Liver (tissue), 9 donors: ENCODE data around the gene PHEX. TPM values are rescaled to one million over a fixed set of nuclear protein-coding genes. Genes with fewer than 3 reads are reported as not detected.

ENCODE experiments used
- DNase-seq: peaks from one replicate; pipeline ENCODE4 v3.0.0-alpha.2; 2017; ENCODE audit warnings: low spot score
- H3K27ac ChIP-seq, 2 donors: one replicate each; pipeline ENCODE4 v1.7.0; 2013; ENCODE audit warnings: inconsistent platforms in 2 of 2, low read length in 2 of 2, control low read depth in 1 of 2, low read depth in 1 of 2, mild to moderate bottlenecking in 1 of 2
- H3K27me3 ChIP-seq, 4 donors: one replicate each; pipeline versions ENCODE4 v1.6.1 to v1.7.0; 2013; ENCODE audit warnings: low read length in 3 of 4, inconsistent platforms in 1 of 4, mild to moderate bottlenecking in 1 of 4, moderate library complexity in 1 of 4; ENCODE audit not compliant: control insufficient read depth in 4 of 4, insufficient read depth in 4 of 4
- H3K36me3 ChIP-seq, 4 donors: one replicate each; pipeline versions ENCODE4 v1.6.1 to v1.7.0; 2013; ENCODE audit warnings: low read length in 3 of 4, mild to moderate bottlenecking in 3 of 4, low read depth in 1 of 4, moderate library complexity in 1 of 4; ENCODE audit not compliant: control insufficient read depth in 4 of 4, insufficient read depth in 3 of 4
- H3K4me1 ChIP-seq, 4 donors: one replicate each; pipeline versions ENCODE4 v1.6.1 to v1.7.0; 2013; ENCODE audit warnings: low read length in 3 of 4, mild to moderate bottlenecking in 3 of 4, moderate library complexity in 1 of 4; ENCODE audit not compliant: control insufficient read depth in 4 of 4, insufficient read depth in 4 of 4
- H3K4me3 ChIP-seq, 3 donors: one replicate each; pipeline versions ENCODE4 v1.6.1 to v1.7.0; 2013; ENCODE audit warnings: low read length in 3 of 3, control low read depth in 1 of 3, low read depth in 1 of 3, mild to moderate bottlenecking in 1 of 3
- H3K9ac ChIP-seq, 2 donors: one replicate each; pipeline ENCODE4 v1.7.0; 2013; ENCODE audit warnings: low read length in 2 of 2, mild to moderate bottlenecking in 2 of 2, moderate library complexity in 2 of 2, control low read depth in 1 of 2, low read depth in 1 of 2
- H3K9me3 ChIP-seq, 4 donors: one replicate each; pipeline versions ENCODE4 v1.6.1 to v1.7.0; 2013; ENCODE audit warnings: low read length in 3 of 4; ENCODE audit not compliant: control insufficient read depth in 4 of 4
- ATF3 ChIP-seq: IDR thresholded peaks from 2 replicates; pipeline ENCODE4 v1.6.1; 2016; ENCODE audit warnings: antibody characterized with exemption
- CTCF ChIP-seq: fragments of 150-350 bp; IDR thresholded peaks from 2 replicates; pipeline ENCODE4 v1.5.1; 2017; ENCODE audit warnings: improper control_type of control experiment, low read depth, low read length; ENCODE audit not compliant: missing input control
- EGR1 ChIP-seq, 2 donors: IDR thresholded peaks; 2 replicates each; pipeline ENCODE4 v1.6.1; 2016 to 2018; ENCODE audit warnings: antibody characterized with exemption in 2 of 2, low read depth in 2 of 2
- FOXA1 ChIP-seq: IDR thresholded peaks from 2 replicates; pipeline ENCODE4 v1.6.1; 2016; ENCODE audit warnings: antibody characterized with exemption
- FOXA2 ChIP-seq: IDR thresholded peaks from 2 replicates; pipeline ENCODE4 v1.6.1; 2016; ENCODE audit warnings: antibody characterized with exemption
- GABPA ChIP-seq, 2 donors: IDR thresholded peaks in 1 of 2; conservative IDR thresholded peaks in 1 of 2; 2 replicates each; pipeline ENCODE4 v1.6.1; 2016; ENCODE audit warnings: antibody characterized with exemption in 2 of 2, mild to moderate bottlenecking in 1 of 2, moderate library complexity in 1 of 2
- HNF4A ChIP-seq, 2 donors: conservative IDR thresholded peaks; 2 replicates each; pipeline ENCODE4 v1.6.1; 2016; ENCODE audit warnings: antibody characterized with exemption in 2 of 2, mild to moderate bottlenecking in 2 of 2
- HNF4G ChIP-seq: IDR thresholded peaks from 2 replicates; pipeline ENCODE4 v1.6.1; 2016; ENCODE audit warnings: antibody characterized with exemption
- JUND ChIP-seq, 2 donors: IDR thresholded peaks; 2 replicates each; pipeline ENCODE4 v1.6.1; 2016; ENCODE audit warnings: antibody characterized with exemption in 2 of 2
- MAX ChIP-seq: IDR thresholded peaks from 2 replicates; pipeline ENCODE4 v1.6.1; 2016; ENCODE audit warnings: antibody characterized with exemption
- NR2F2 ChIP-seq: IDR thresholded peaks from 2 replicates; pipeline ENCODE4 v1.6.1; 2016; ENCODE audit warnings: antibody characterized with exemption
- RAD21 ChIP-seq, 2 donors: IDR thresholded peaks; 2 replicates each; pipeline ENCODE4 v1.6.1; 2016; ENCODE audit warnings: antibody characterized with exemption in 2 of 2, mild to moderate bottlenecking in 2 of 2
- REST ChIP-seq: IDR thresholded peaks from 2 replicates; pipeline ENCODE4 v1.6.1; 2016; ENCODE audit warnings: antibody characterized with exemption, mild to moderate bottlenecking
- RXRA ChIP-seq, 2 donors: IDR thresholded peaks; 2 replicates each; pipeline ENCODE4 v1.6.1; 2017 to 2018; ENCODE audit warnings: antibody characterized with exemption in 2 of 2, mild to moderate bottlenecking in 1 of 2
- SP1 ChIP-seq: IDR thresholded peaks from 2 replicates; pipeline ENCODE4 v1.6.1; 2018; ENCODE audit warnings: antibody characterized with exemption, mild to moderate bottlenecking
- TAF1 ChIP-seq: conservative IDR thresholded peaks from 2 replicates; pipeline ENCODE4 v1.6.1; 2016; ENCODE audit warnings: antibody characterized with exemption, mild to moderate bottlenecking
- YY1 ChIP-seq: IDR thresholded peaks from 2 replicates; pipeline ENCODE4 v1.6.1; 2016; ENCODE audit warnings: antibody characterized with exemption, mild to moderate bottlenecking
- ZBTB33 ChIP-seq: IDR thresholded peaks from 2 replicates; pipeline ENCODE4 v1.6.1; 2016; ENCODE audit warnings: antibody characterized with exemption
- WGBS: extraction: QIAGEN DNeasy Blood & Tissue Kit; methylation state at CpG from one replicate; pipeline ENCODE4 v1.1.7; 2013; 5-methylcytosine and 5-hydroxymethylcytosine counted together
- polyA plus RNA-seq, 2 donors: library from polyadenylated mRNA; stranded (reverse) in 1 of 2; unstranded in 1 of 2; fragments of 200-250 nt in 1 of 2; fragments of >200 nt in 1 of 2; fragmentation: Nextera tagmentation in 1 of 2; extraction: Ambion mirVana in 1 of 2; gene quantifications; one replicate each; pipeline versions ENCODE4 v1.2.1 to v1.2.3, GENCODE V29; 2013 to 2015
- total RNA-seq, 2 donors: library from RNA; depleted of rRNA; stranded (reverse); fragments of >200 nt; gene quantifications; one replicate each; pipeline ENCODE4 v1.2.3, GENCODE V29; 2014
- donor health status: healthy.
- donor health status: healthy.
- donor health status: healthy.
- donor health status: healthy.
- donor health status: healthy.

Gene PHEX
- total and polyA plus RNA-seq, 4 donors: 0.01 to 0.14 (median 0.08) TPM; not detected in 1

GRCh38 chrX:22135171-22135711 is 103.1 kb downstream of the PHEX start:
- Histone ChIP-seq H3K36me3 (no peaks in the 10 kb centered on the region), H3K4me1 (no peaks in the 10 kb centered on the region), H3K4me3 (no peak overlapping the region), H3K9ac (no peak overlapping the region), H3K27me3 (peaks cover 0 to 2% (median 0%) of the 10 kb centered on the region in 4 donors), H3K27ac (no peak overlapping the region), H3K9me3 (no peaks in the 10 kb centered on the region)
- TF ChIP-seq HNF4A (conservative IDR thresholded peaks at IDR 0.05) (no peak), SP1 (no peak), ZBTB33 (no peak), EGR1 (IDR thresholded peaks at IDR 0.05; ENCODE audit: low read depth in 2 of 2) (no peak), TAF1 (no peak), RXRA (IDR thresholded peaks at IDR 0.05) (no peak), FOXA2 (no peak), FOXA1 (no peak), REST (no peak), YY1 (no peak), HNF4G (no peak), GABPA (IDR thresholded peaks at IDR 0.05 in 1 of 2, conservative IDR thresholded peaks at IDR 0.05 in 1 of 2) (no peak), JUND (IDR thresholded peaks at IDR 0.05) (no peak), ATF3 (no peak), RAD21 (IDR thresholded peaks at IDR 0.05) (no peak), NR2F2 (no peak)
- WGBS: 59% methylated on average over 4 of the region's 4 CpGs
- no peak for DNase-seq

GRCh38 chrX:22135994-22136684 is 104.0 kb downstream of the PHEX start:
- TF ChIP-seq EGR1 (IDR thresholded peaks at IDR 0.05; ENCODE audit: low read depth in 2 of 2) (no peak), MAX (no peak), SP1 (no peak), RAD21 (IDR thresholded peaks at IDR 0.05) (peak; percentile 72 to 80), CTCF (peak; percentile 57)
- no peak overlapping the region for H3K9ac ChIP-seq
- WGBS: 25% methylated on average over 11 of the region's 11 CpGs

More at GRCh38 chrX:22135994-22136684, 104.0 kb downstream of the PHEX start:
- DNase-seq: no peak
- no peak overlapping the region for H3K4me3 ChIP-seq
- H3K27ac ChIP-seq: no peak overlapping the region
- H3K4me1 ChIP-seq: no peaks in the 10 kb centered on the region
- H3K36me3 ChIP-seq: no peaks in the 10 kb centered on the region
- peaks cover 0 to 2% (median 0%) of the 10 kb centered on the region in 4 donors for H3K27me3 ChIP-seq
- H3K9me3 ChIP-seq: no peaks in the 10 kb centered on the region
